ENCODE measurements around the gene DTL.

GRCh38 chr1:212142883-212143530, 107.5 kb downstream of the DTL start:
- TF ChIP-seq POLR2A (IDR thresholded peaks at IDR 0.05; ENCODE audit: low read depth) (no peak), CTCF (IDR thresholded peaks at IDR 0.05) (no peak)
